Measurements from ENCODE around the gene PRKCD.

DNA sequence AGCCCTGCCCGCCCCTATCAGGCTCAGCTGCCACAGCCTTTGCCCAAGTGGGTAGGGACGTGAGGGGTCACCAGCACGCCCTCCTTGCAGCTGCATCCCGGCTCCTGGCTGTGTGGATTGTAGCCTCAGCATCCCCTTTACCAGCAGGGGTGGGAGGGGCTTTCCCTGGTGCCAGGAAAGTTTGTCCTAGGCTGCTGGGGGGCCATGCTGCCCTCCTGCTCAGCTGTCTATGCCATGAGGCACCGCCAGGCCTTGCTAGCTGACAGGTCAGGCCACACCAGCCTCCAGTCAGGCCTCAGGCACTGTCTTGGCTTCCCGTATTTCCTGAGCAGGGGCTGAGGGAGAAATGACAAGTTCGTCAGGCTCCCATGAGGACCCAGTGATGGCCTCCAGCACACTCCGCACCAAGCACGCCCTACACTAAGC, 62.5 kb downstream of the PRKCD start:
- TF ChIP-seq FOXJ3 (CRISPR knock-in tag; IDR thresholded peaks at IDR 0.05) (no peak), PPARD (CRISPR knock-in tag; IDR thresholded peaks at IDR 0.05) (no peak)
- TF ChIP-seq, protein P1, sequence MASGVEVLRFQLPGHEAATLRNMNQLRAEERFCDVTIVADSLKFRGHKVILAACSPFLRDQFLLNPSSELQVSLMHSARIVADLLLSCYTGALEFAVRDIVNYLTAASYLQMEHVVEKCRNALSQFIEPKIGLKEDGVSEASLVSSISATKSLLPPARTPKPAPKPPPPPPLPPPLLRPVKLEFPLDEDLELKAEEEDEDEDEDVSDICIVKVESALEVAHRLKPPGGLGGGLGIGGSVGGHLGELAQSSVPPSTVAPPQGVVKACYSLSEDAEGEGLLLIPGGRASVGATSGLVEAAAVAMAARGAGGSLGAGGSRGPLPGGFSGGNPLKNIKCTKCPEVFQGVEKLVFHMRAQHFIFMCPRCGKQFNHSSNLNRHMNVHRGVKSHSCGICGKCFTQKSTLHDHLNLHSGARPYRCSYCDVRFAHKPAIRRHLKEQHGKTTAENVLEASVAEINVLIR (CRISPR knock-in tag; IDR thresholded peaks at IDR 0.05): no peak
